Thyroid gland (tissue), 4 donors: ENCODE measurements around the gene CHTF18. TPM values are rescaled to one million over a fixed set of nuclear protein-coding genes. Genes with fewer than 3 reads are reported as not detected.
A peak's percentile ranks its signal among the peaks of the same experiment; 100 is the strongest.

Source experiments
- DNase-seq, 2 donors: peaks; one replicate each; pipeline ENCODE4 v3.0.0-alpha.2; 2019
- H3K27ac ChIP-seq, 3 donors: fragments of 200-600 bp; sonication (generic); 1 replicate in 2 of 3; 2 replicates in 1 of 3; pipeline ENCODE4 v1.5.1; 2016 to 2019; ENCODE audit warnings: mild to moderate bottlenecking in 1 of 3, moderate library complexity in 1 of 3
- H3K27me3 ChIP-seq: fragments of 200-600 bp; sonication (generic); one replicate; pipeline ENCODE4 v1.5.1; 2019
- H3K36me3 ChIP-seq, 2 donors: fragments of 200-600 bp; sonication (generic); one replicate each; pipeline ENCODE4 v1.5.1; 2016 to 2019
- H3K4me1 ChIP-seq, 2 donors: fragments of 200-600 bp; sonication (generic); one replicate each; pipeline ENCODE4 v1.5.1; 2017 to 2019
- H3K4me3 ChIP-seq, 3 donors: fragments of 200-600 bp; sonication (generic); replicated peaks in 1 of 3; 1 replicate in 2 of 3; 2 replicates in 1 of 3; pipeline ENCODE4 v1.5.1; 2016; ENCODE audit warnings: mild to moderate bottlenecking in 1 of 3
- H3K9me3 ChIP-seq: fragments of 200-600 bp; sonication (generic); one replicate; pipeline ENCODE4 v1.5.1; 2017
- CTCF ChIP-seq, 6 experiments: fragments of 200-600 bp in 3 of 6; fragments of 450-650 bp in 3 of 6; sonication (generic) in 3 of 6; IDR thresholded peaks; one replicate each; pipeline ENCODE4 v1.5.1; 2016 to 2019; ENCODE audit warnings: antibody characterized with exemption in 6 of 6, mild to moderate bottlenecking in 2 of 6, inconsistent platforms in 1 of 6, moderate library complexity in 1 of 6
- POLR2A ChIP-seq, 2 donors: fragments of 450-650 bp; IDR thresholded peaks; one replicate each; pipeline ENCODE4 v1.6.1; 2017; ENCODE audit warnings: antibody characterized with exemption in 2 of 2, mild to moderate bottlenecking in 2 of 2, moderate library complexity in 1 of 2
- WGBS, 2 donors: methylation state at CpG; one replicate each; pipeline ENCODE4 v1.1.5; 2017; 5-methylcytosine and 5-hydroxymethylcytosine counted together
- intact Hi-C: fragments of 100-400 bp; cut with DNase I; formaldehyde crosslinking; loops from one replicate; pipeline ENCODE4 v1.15.1; 2023
- total RNA-seq, 4 donors: library from RNA; depleted of rRNA; stranded (reverse); fragments of >200 nt; gene quantifications; one replicate each; pipeline ENCODE4 v1.2.3, GENCODE V29; 2016

Gene CHTF18
- total RNA-seq, 4 donors from 2014 or later = 10.1 to 14.6 (median 11.7) TPM

GRCh38 chr16:813204-813915 lies 24.9 kb downstream of the CHTF18 start:
- Histone ChIP-seq H3K36me3 (no peaks in the 10 kb centered on the region), H3K4me3 (no peak overlapping the region), H3K27me3 (peaks cover 12% of the 10 kb centered on the region), H3K4me1 (peaks cover 5 to 13% of the 10 kb centered on the region in 2 donors), H3K27ac (no peak overlapping the region), H3K9me3 (no peaks in the 10 kb centered on the region)
- DNase-seq = peak; percentile 35 to 39
- peak in 5 of 6 experiments; percentile 15 to 66 (median 34) for TF ChIP-seq CTCF (IDR thresholded peaks at IDR 0.05)
- no peak for TF ChIP-seq POLR2A (IDR thresholded peaks at IDR 0.05)
- WGBS, 2 donors = 0 to 19% methylated on average over 9 to 22 of the region's 67 CpGs
- intact Hi-C loops = loop anchor here (5.0 kb wide), 1 partner anchor 244 kb away; no protein-coding TSS in a partner anchor

DNA sequence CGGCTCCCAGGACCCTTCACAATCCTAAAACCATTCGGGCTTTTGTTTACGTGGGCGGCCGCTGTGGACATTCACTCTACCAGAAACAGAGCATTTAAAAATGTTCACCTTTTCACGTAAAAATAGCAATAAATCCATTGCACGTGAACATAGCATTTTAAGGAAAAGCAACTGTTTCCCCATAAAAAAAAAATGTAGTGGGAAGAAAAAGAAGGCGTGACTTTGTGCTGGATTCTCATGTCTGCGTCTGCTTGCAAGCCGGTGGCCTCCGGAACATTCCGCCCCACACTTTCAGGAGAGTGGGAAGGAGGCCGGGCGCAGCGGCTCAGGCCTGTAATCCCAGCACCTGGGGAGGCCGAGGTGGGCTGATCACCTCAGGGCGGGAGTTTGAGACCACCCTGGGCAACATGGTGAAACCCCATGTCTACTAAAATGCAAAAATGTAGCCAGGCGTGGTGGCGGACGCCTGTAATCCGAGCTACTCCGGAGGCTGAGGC lies 25.5 kb downstream of the CHTF18 start:
- intact Hi-C loops = loop anchor here (5.0 kb wide), 1 partner anchor 243 kb away; no protein-coding TSS in a partner anchor
- DNase-seq = no peak
- H3K27me3 ChIP-seq = peaks cover 13% of the 10 kb centered on the region
- 59 to 65% methylated on average over 21 to 22 of the region's 22 CpGs for WGBS, 2 donors
- no peaks in the 10 kb centered on the region for H3K9me3 ChIP-seq
- H3K27ac ChIP-seq = no peak overlapping the region
- H3K36me3 ChIP-seq = no peaks in the 10 kb centered on the region
- TF ChIP-seq POLR2A (IDR thresholded peaks at IDR 0.05) (no peak), CTCF (IDR thresholded peaks at IDR 0.05) (peak in 1 of 6 experiments; percentile 5)
- no peak overlapping the region for H3K4me3 ChIP-seq
- peaks cover 0 to 10% of the 10 kb centered on the region in 2 donors for H3K4me1 ChIP-seq

DNA sequence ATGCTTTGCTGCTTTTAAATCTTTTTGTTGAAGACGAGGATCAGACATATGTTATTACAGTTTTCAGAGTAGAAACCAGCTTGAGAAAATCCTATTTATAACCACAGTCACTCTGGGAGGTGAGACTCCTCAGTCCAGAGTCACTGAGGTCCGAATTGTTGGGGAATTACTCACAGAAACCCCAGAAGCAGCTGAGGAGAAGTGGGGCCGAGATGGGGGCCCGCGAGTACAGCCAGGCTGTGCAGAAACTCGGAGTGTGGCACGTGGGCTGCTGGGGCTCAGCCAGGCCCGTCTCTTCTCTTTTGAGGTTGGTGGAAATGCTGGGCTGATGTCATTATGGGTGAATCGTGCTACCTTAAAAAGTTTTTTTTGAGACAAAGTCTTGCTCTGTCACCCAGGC lies 26.6 kb downstream of the CHTF18 start:
- Histone ChIP-seq H3K4me1 (peaks cover 0 to 10% of the 10 kb centered on the region in 2 donors), H3K9me3 (no peaks in the 10 kb centered on the region), H3K27ac (no peak overlapping the region), H3K36me3 (no peaks in the 10 kb centered on the region), H3K4me3 (no peak overlapping the region), H3K27me3 (peaks cover 13% of the 10 kb centered on the region)
- intact Hi-C loops = loop anchor here (5.0 kb wide), 1 partner anchor 242 kb away; no protein-coding TSS in a partner anchor
- DNase-seq = no peak
- 78 to 83% methylated on average over 9 of the region's 9 CpGs for WGBS, 2 donors
- no peak for TF ChIP-seq CTCF (IDR thresholded peaks at IDR 0.05)
- TF ChIP-seq POLR2A (IDR thresholded peaks at IDR 0.05) = no peak

GRCh38 chr16:815861-816260 lies 27.4 kb downstream of the CHTF18 start:
- H3K27me3 ChIP-seq = peaks cover 13% of the 10 kb centered on the region

More at GRCh38 chr16:815861-816260, 27.4 kb downstream of the CHTF18 start:
- DNase-seq = no peak
- TF ChIP-seq CTCF (IDR thresholded peaks at IDR 0.05) (no peak), POLR2A (IDR thresholded peaks at IDR 0.05) (no peak)
- H3K27ac ChIP-seq = no peak overlapping the region
- 88 to 93% methylated on average over 14 to 15 of the region's 15 CpGs for WGBS, 2 donors
- no peaks in the 10 kb centered on the region for H3K9me3 ChIP-seq
- H3K4me3 ChIP-seq = no peak overlapping the region
- peaks cover 0 to 10% of the 10 kb centered on the region in 2 donors for H3K4me1 ChIP-seq
- no peaks in the 10 kb centered on the region for H3K36me3 ChIP-seq
- intact Hi-C loops = no loop called here
